ENCODE results near the gene CERS5. TPM values are rescaled to one million over a fixed set of nuclear protein-coding genes. Genes with fewer than 3 reads are reported as not detected.
A peak's percentile ranks its signal among the peaks of the same experiment; 100 is the strongest.

Gene CERS5
- total RNA-seq, 2 donors from 2014 or later = 6.7 to 11.2 TPM

DNA sequence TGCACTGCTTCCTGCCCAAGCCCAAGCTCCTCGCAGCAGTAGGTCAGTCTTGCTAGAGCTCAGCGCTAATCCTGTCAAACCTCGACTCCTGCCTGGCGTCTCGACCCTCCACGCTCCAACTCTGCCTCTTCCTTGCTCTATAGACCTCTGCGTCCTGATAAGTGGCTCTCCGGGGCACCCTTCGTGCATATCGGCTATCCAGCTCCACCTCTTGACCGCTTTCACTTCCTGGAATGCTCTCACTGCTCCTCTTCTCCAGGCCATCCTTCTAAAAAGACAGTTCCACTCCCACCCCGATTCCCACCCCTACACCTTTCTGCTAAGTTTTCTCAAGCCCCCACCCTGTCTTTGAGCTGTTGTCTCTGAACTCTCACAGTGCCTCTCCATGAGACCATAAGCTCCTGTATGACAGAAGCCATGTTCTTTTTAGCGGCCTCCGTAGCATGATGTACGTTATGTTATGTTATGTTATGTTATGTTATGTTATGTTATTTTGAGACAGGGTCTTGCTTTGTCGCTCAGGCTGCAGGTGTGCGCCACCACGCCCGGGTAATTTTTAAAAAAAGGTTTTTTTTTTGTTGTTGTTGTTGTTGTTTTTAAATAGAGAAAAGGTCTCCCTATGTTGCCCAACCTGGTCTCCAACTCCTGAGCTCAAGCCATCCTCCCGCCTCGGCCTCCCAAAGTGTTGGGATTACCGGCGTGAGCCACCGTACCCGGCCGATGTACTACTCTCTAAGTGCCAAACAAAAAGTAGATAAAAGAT is 54.5 kb downstream of the CERS5 start:
- DNase-seq (ENCODE audit: low spot score) = no peak
- no peaks in the 10 kb centered on the region for H3K36me3 ChIP-seq
- no peaks in the 10 kb centered on the region for H3K27me3 ChIP-seq
- peak overlapping the region; percentile 77 to 99 for H3K4me3 ChIP-seq
- peak overlapping the region; percentile 90 to 98 for H3K27ac ChIP-seq
- TF ChIP-seq, protein P1, sequence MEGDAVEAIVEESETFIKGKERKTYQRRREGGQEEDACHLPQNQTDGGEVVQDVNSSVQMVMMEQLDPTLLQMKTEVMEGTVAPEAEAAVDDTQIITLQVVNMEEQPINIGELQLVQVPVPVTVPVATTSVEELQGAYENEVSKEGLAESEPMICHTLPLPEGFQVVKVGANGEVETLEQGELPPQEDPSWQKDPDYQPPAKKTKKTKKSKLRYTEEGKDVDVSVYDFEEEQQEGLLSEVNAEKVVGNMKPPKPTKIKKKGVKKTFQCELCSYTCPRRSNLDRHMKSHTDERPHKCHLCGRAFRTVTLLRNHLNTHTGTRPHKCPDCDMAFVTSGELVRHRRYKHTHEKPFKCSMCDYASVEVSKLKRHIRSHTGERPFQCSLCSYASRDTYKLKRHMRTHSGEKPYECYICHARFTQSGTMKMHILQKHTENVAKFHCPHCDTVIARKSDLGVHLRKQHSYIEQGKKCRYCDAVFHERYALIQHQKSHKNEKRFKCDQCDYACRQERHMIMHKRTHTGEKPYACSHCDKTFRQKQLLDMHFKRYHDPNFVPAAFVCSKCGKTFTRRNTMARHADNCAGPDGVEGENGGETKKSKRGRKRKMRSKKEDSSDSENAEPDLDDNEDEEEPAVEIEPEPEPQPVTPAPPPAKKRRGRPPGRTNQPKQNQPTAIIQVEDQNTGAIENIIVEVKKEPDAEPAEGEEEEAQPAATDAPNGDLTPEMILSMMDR (IDR thresholded peaks at IDR 0.05) = no peak
- no peaks in the 10 kb centered on the region for H3K9me3 ChIP-seq
- peaks cover 0 to 52% of the 10 kb centered on the region in 2 donors for H3K4me1 ChIP-seq

DNA sequence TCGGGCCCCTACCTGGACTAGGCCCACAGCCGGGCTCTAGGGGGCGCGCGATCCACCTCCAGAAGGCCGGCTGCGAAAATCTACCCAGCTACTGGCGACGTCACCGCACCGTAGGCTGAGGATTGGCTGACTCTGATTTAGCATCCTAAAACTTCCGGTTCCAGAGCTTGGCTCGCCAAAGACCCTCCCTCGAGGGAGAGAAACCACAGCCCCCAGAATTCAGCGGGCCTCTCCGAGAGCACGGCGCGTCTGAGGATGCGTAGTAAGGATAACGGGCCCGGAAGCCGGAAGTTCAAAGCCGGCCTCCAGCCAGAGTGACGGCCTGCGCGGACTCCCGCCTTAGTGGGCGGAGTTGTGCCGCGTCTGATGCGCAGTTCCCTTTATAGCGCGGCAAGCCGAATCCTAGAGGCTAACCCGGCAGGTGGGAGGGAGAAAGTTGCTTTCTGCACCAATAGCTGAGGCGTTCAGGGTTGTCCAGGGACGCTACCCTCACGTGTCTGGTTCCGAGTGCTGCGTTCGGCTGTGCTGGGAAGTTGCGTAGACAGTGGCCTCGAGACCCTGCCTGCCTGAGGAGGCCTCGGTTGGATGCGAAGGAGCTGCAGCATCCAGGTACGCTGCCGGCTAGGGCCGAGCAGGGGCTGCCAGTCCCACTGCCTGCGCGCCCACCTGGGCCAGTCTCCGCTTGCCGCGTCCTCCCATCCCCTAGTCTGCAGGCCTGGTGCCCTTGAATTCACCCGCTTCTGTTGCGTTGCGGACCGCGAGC is 55.3 kb downstream of the CERS5 start, which contains the start of gene COX14:
Gene COX14 (plus strand): TSS at position 544 of the 763 bp plus-strand sequence. CDS start 7,808 bp downstream, outside the sequence.
- peak within 1 kb of the TSS; percentile 90 to 98 for H3K27ac ChIP-seq
- no peaks in the 10 kb centered on the region for H3K9me3 ChIP-seq
- H3K4me3 ChIP-seq = peak within 1 kb of the TSS; percentile 77 to 99
- peaks cover 0 to 49% of the 10 kb centered on the region in 2 donors for H3K4me1 ChIP-seq
- H3K27me3 ChIP-seq = no peaks in the 10 kb centered on the region
- TF ChIP-seq, protein P1 (IDR thresholded peaks at IDR 0.05) = peak; percentile 93 to 94
- H3K36me3 ChIP-seq = no peaks in the 10 kb centered on the region
- DNase-seq (ENCODE audit: low spot score) = peak; percentile 99

DNA sequence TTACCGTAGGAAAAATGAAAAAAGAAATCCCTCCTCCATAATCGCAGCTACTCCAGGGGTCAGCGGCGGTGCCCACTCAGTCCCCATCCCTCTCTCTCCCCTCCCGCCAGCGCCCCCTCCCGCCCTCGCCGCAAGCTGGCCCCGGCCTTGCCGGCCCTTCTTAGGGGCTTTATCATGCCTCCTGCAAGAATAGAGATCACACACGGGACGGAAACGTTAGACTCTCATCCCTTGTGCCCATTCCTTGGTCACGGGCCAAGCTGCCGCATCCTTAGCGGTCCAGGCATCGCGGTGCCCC is 55.8 kb downstream of the CERS5 start:
- no peaks in the 10 kb centered on the region for H3K36me3 ChIP-seq
- H3K9me3 ChIP-seq = no peaks in the 10 kb centered on the region
- H3K4me3 ChIP-seq = peak overlapping the region in 1 of 2 donors; percentile 39
- peaks cover 0 to 44% of the 10 kb centered on the region in 2 donors for H3K4me1 ChIP-seq
- TF ChIP-seq, protein P1 (IDR thresholded peaks at IDR 0.05) = no peak
- DNase-seq (ENCODE audit: low spot score) = no peak
- H3K27ac ChIP-seq = peak overlapping the region; percentile 85 to 96
- H3K27me3 ChIP-seq = no peaks in the 10 kb centered on the region

DNA sequence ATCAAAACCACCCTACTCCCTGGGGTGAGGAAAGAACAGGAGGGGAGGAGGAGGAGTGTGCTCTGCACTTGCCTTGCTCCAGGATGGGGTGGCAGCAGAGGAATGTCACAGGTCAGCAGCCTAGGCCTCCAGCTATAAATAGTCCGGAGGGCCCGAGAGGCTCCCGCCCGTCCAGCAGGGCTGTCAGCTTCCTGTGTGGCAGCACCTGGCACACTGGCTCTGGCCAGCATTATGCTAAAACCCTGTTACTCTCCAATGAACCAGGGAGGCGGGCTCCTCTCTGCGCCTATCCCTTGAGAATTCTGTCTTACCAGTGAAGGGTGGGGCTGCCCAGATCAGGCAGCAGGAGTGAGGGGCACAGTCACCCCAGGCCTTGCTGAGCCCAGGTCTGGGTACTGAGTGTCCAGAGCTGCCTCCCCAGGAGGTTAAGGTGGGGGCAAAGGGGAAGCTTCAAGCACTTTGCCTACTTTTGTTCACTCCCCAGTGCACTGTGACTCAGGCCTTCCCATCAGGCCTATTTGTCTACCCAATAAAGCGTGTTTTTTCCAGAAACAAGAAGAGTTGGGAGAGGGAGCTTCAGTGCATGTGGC is 56.3 kb downstream of the CERS5 start:
- peak overlapping the region; percentile 85 to 96 for H3K27ac ChIP-seq
- H3K4me3 ChIP-seq = peak overlapping the region in 1 of 2 donors; percentile 39
- peak; percentile 72 for DNase-seq (ENCODE audit: low spot score)
- H3K36me3 ChIP-seq = no peaks in the 10 kb centered on the region
- H3K4me1 ChIP-seq = peaks cover 0 to 44% of the 10 kb centered on the region in 2 donors
- H3K9me3 ChIP-seq = no peaks in the 10 kb centered on the region
- H3K27me3 ChIP-seq = no peaks in the 10 kb centered on the region
- TF ChIP-seq, protein P1 (IDR thresholded peaks at IDR 0.05) = no peak

DNA sequence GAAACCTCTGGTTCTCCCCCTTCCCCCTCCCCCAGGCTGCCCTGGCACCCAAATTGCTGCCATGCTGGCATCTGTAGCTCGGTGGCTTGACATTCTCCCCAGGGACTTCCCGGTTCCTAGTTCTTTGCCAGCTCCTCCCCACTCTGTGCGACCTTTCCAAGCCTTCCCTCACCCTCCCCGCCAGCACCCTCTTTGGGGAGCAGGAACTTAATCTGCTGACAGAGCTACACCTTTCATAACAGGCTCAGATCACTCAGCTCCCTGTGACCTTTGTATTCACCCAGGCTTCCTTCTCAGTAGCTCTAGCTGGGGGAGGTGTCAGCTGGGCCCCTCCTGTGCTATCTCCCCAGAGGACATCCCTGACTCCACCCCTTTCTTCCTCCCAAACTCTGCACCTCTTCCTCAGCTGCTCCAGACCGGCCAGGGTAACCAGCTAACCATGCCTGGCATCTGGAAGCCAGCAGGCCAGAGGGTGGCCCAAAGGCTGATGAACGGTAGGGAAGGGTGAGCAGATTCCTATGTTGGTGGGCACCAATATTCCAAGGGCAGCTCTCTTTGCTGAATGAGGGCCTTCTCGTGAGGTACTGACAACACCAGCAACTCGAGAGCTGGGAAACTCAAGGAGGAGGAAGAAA is 56.9 kb downstream of the CERS5 start:
- Histone ChIP-seq H3K27me3 (no peaks in the 10 kb centered on the region), H3K4me1 (peaks cover 0 to 47% of the 10 kb centered on the region in 2 donors), H3K4me3 (no peak overlapping the region), H3K9me3 (no peaks in the 10 kb centered on the region), H3K27ac (peak overlapping the region; percentile 85 to 96), H3K36me3 (no peaks in the 10 kb centered on the region)
- TF ChIP-seq, protein P1 (IDR thresholded peaks at IDR 0.05) = no peak
- DNase-seq (ENCODE audit: low spot score) = no peak

Data from right atrium auricular region (tissue), 2 donors.